Heart left ventricle (tissue), 13 donors: ENCODE data around the gene ITGA7.

Experiments
- CTCF ChIP-seq, 12 donors: fragments of 200-600 bp; sonication (generic) in 4 of 12; IDR thresholded peaks; one replicate each; pipeline versions ENCODE4 v1.5.0 to v1.8.0; 2018 to 2022; ENCODE audit warnings: antibody characterized with exemption in 12 of 12, mild to moderate bottlenecking in 5 of 12
- POLR2A ChIP-seq, 2 donors: fragments of 450-650 bp; IDR thresholded peaks; one replicate each; pipeline ENCODE4 v1.6.1; 2017; ENCODE audit warnings: antibody characterized with exemption in 2 of 2, mild to moderate bottlenecking in 2 of 2, moderate library complexity in 2 of 2
- donor health status: ischemic (EF 13 %, LVEDD 7.1; RV severe dilation, severe dysfunction).
- donor health status: DM: no; HTN: yes; CAD: no.
- donor health status: DM: no; HTN: no; CAD: no.
- donor health status: ischemic (EF 25% LVEDD 6.9; RV normal size, moderate dysfunction).
- donor health status: ischemic (EF 25% LVEDD 5.7; RV mildly dilated, moderate dysfunction).
- donor health status: ischemic (EF 35%, LVEDD 5.7; RV mildly dilated, moderate dysfunction).
- donor health status: nonischemic (EF 11% LVEDD 7.7; RV severe dilation, severe dysfunction).
- donor health status: DM: yes; HTN: yes; CAD: no.
- donor health status: PGD.
- donor health status: ischemic (EF 29% LVEDD 5.4; RV normal size, mild dysfunction).
- donor health status: nonischemic (EF 23%, LVEDD 6.1; RV moderate dilation, normal function).

- no peak for TF ChIP-seq CTCF (IDR thresholded peaks at IDR 0.05)
- no peak for TF ChIP-seq POLR2A (IDR thresholded peaks at IDR 0.05)
Measured at GRCh38 chr12:55726971-55727370, 19.3 kb upstream of the ITGA7 start.
